GM18951 (cell line): ENCODE results near the gene FGGY.

Source experiments
- POLR2A ChIP-seq: IDR thresholded peaks from 4 replicates; pipeline ENCODE4 v1.6.1; 2011; ENCODE audit warnings: mild to moderate bottlenecking; ENCODE audit not compliant: insufficient read length, insufficient read depth; ENCODE audit errors: extremely low read depth
- in situ Hi-C: fragments of 300-500 bp; cut with MboI; formaldehyde crosslinking; loops from one replicate; pipeline ENCODE4 v1.12.0; 2022; ENCODE audit warnings: low sequenced_read_pairs, mixed read lengths, inconsistent platforms; ENCODE audit not compliant: unreplicated experiment

The FGGY gene

GRCh38 chr1:59399642-59400041 lies 102.7 kb downstream of the FGGY start:
- in situ Hi-C loops: no loop called here
- no peak for TF ChIP-seq POLR2A

GRCh38 chr1:59401581-59401980 lies 104.7 kb downstream of the FGGY start:
- no peak for TF ChIP-seq POLR2A
- in situ Hi-C loops: no loop called here

GRCh38 chr1:59404796-59405195 lies 107.9 kb downstream of the FGGY start:
- in situ Hi-C loops: no loop called here
- no peak for TF ChIP-seq POLR2A

GRCh38 chr1:59406437-59407164 lies 109.7 kb downstream of the FGGY start:
- in situ Hi-C loops: no loop called here
- TF ChIP-seq POLR2A: no peak

- TF ChIP-seq POLR2A: no peak
- in situ Hi-C loops: no loop called here
Observed at GRCh38 chr1:59408608-59409240, 111.8 kb downstream of the FGGY start.

- in situ Hi-C loops: no loop called here
- no peak for TF ChIP-seq POLR2A
Observed at GRCh38 chr1:59409549-59409948, 112.7 kb downstream of the FGGY start.

- no peak for TF ChIP-seq POLR2A
- in situ Hi-C loops: no loop called here
Observed at GRCh38 chr1:59409986-59410385, 113.1 kb downstream of the FGGY start.

GRCh38 chr1:59410457-59410856 lies 113.6 kb downstream of the FGGY start:
- in situ Hi-C loops: no loop called here
- no peak for TF ChIP-seq POLR2A

GRCh38 chr1:59411147-59411546 lies 114.3 kb downstream of the FGGY start:
- no peak for TF ChIP-seq POLR2A

GRCh38 chr1:59412718-59413326 lies 115.9 kb downstream of the FGGY start:
- in situ Hi-C loops: no loop called here
- no peak for TF ChIP-seq POLR2A

More at GRCh38 chr1:59411147-59411546, 114.3 kb downstream of the FGGY start:
- in situ Hi-C loops: no loop called here

GRCh38 chr1:59413327-59413720 lies 116.4 kb downstream of the FGGY start:
- in situ Hi-C loops: no loop called here
- TF ChIP-seq POLR2A: no peak

GRCh38 chr1:59414406-59415133 lies 117.7 kb downstream of the FGGY start:
- in situ Hi-C loops: no loop called here

GRCh38 chr1:59415286-59415850 lies 118.5 kb downstream of the FGGY start:
- no peak for TF ChIP-seq POLR2A
- in situ Hi-C loops: no loop called here

More at GRCh38 chr1:59414406-59415133, 117.7 kb downstream of the FGGY start:
- no peak for TF ChIP-seq POLR2A
